ENCODE results near the gene NOB1. TPM values are rescaled to one million over a fixed set of nuclear protein-coding genes. Genes with fewer than 3 reads are reported as not detected.

The NOB1 gene
- total and polyA plus RNA-seq, 3 donors from 2014 or later: 29.5 to 42.6 (median 34.6) TPM

DNA sequence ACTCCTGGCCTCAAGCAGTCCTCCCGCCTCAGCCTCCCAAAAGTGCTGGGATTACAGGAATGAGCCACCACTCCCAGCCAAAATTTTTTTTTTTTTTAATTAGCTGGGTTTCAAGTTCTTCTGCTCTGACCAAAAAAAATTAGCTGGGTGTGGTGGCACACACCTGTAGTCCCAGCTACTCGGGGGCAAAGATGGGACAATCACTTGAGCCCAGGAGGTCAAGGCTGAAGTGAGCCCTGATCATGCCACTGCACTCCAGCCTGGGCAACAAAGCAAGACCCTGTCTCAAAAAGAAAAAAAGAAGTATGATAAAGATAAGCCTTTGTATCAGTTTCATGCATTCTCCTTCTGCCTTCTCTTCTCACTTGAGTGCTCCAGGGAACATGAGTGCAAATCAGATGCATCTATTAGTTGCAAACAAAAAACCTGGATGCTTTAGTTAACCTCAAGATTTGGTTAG lies 30.3 kb downstream of the NOB1 start:
- Histone ChIP-seq H3K36me3 (ENCODE audit: low read depth, missing control alignments) (no peaks in the 10 kb centered on the region), H3K4me1 (peaks cover 14% of the 10 kb centered on the region), H3K27ac (peak overlapping the region in 1 of 2 donors; percentile 28), H3K4me3 (no peak overlapping the region), H3K27me3 (no peaks in the 10 kb centered on the region), H3K9me3 (no peaks in the 10 kb centered on the region)
- 86 to 91% methylated on average over 2 of the region's 2 CpGs for WGBS, 2 donors
- TF ChIP-seq, protein P1, sequence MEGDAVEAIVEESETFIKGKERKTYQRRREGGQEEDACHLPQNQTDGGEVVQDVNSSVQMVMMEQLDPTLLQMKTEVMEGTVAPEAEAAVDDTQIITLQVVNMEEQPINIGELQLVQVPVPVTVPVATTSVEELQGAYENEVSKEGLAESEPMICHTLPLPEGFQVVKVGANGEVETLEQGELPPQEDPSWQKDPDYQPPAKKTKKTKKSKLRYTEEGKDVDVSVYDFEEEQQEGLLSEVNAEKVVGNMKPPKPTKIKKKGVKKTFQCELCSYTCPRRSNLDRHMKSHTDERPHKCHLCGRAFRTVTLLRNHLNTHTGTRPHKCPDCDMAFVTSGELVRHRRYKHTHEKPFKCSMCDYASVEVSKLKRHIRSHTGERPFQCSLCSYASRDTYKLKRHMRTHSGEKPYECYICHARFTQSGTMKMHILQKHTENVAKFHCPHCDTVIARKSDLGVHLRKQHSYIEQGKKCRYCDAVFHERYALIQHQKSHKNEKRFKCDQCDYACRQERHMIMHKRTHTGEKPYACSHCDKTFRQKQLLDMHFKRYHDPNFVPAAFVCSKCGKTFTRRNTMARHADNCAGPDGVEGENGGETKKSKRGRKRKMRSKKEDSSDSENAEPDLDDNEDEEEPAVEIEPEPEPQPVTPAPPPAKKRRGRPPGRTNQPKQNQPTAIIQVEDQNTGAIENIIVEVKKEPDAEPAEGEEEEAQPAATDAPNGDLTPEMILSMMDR (IDR thresholded peaks at IDR 0.05): no peak
- TF ChIP-seq POLR2A (IDR thresholded peaks at IDR 0.05): no peak
- no peak for DNase-seq
- intact Hi-C loops (cut with DNase I; ENCODE audit: low total_unique reads): no loop called here

- WGBS, 2 donors: 85 to 86% methylated on average over 6 of the region's 6 CpGs
- Histone ChIP-seq H3K4me3 (no peak overlapping the region), H3K27ac (no peak overlapping the region), H3K4me1 (peaks cover 3% of the 10 kb centered on the region), H3K9me3 (no peaks in the 10 kb centered on the region), H3K27me3 (no peaks in the 10 kb centered on the region), H3K36me3 (ENCODE audit: low read depth, missing control alignments) (no peaks in the 10 kb centered on the region)
- DNase-seq: no peak
- intact Hi-C loops (cut with DNase I; ENCODE audit: low total_unique reads): no loop called here
- TF ChIP-seq, protein P1 (IDR thresholded peaks at IDR 0.05): no peak
- TF ChIP-seq POLR2A (IDR thresholded peaks at IDR 0.05): no peak
Measured at GRCh38 chr16:69721441-69721957, 33.2 kb downstream of the NOB1 start.

GRCh38 chr16:69720822-69721430 lies 33.8 kb downstream of the NOB1 start:
- DNase-seq: no peak
- H3K27me3 ChIP-seq: no peaks in the 10 kb centered on the region
- no peak overlapping the region for H3K4me3 ChIP-seq
- no peak for TF ChIP-seq POLR2A (IDR thresholded peaks at IDR 0.05)
- TF ChIP-seq, protein P1 (IDR thresholded peaks at IDR 0.05): no peak
- intact Hi-C loops (cut with DNase I; ENCODE audit: low total_unique reads): no loop called here
- no peaks in the 10 kb centered on the region for H3K36me3 ChIP-seq (ENCODE audit: low read depth, missing control alignments)
- H3K27ac ChIP-seq: no peak overlapping the region
- peaks cover 3% of the 10 kb centered on the region for H3K4me1 ChIP-seq
- WGBS, 2 donors: 90 to 94% methylated on average over 10 of the region's 10 CpGs
- no peaks in the 10 kb centered on the region for H3K9me3 ChIP-seq

DNA sequence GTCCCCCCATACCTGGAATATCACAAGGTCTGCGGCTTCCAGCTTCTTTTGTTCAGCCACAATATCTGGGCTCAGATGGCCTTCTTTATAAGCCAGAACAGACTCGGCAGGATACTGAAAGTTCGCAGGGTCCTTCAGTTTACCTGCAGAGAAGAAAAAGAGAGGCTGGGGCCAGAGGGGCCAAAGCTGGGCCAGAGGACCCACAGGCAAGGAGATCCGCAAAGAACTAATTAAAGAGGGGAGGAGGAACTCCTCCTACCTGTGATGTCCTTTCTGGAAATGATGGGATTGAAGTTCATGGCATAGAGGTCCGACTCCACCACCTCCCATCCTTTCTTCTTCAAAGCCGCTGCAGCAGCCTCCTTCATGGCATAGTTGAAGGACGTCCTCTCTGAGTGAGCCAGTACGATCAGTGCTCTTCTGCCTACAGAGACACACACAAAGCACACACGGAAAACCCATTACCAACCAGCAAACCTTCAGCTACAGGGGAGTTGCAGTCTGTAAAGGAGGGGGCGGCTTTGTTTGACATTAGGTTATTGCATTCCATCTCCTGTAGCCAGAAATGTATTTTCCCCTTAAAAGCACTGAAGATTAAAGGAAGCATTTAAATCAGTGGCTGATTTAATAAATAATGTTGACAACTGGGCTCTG lies 36.5 kb downstream of the NOB1 start:
- intact Hi-C loops (cut with DNase I; ENCODE audit: low total_unique reads): no loop called here
- Histone ChIP-seq H3K4me1 (no peaks in the 10 kb centered on the region), H3K9me3 (no peaks in the 10 kb centered on the region), H3K36me3 (ENCODE audit: low read depth, missing control alignments) (no peaks in the 10 kb centered on the region), H3K27me3 (no peaks in the 10 kb centered on the region), H3K27ac (no peak overlapping the region), H3K4me3 (no peak overlapping the region)
- WGBS, 2 donors: 83 to 87% methylated on average over 10 of the region's 10 CpGs
- TF ChIP-seq, protein P1 (IDR thresholded peaks at IDR 0.05): no peak
- no peak for TF ChIP-seq POLR2A (IDR thresholded peaks at IDR 0.05)
- no peak for DNase-seq
